Activated naive CD4-positive, alpha-beta T cell treated with anti-CD3 and anti-CD28 coated beads, Interleukin-2, amount 10 ng/mL, durations not matched to agents 7 days and 5 days (primary cell): ENCODE measurements around the gene USP8.
A peak's percentile ranks its signal among the peaks of the same experiment; 100 is the strongest.

ENCODE experiments used
- CTCF ChIA-PET: fragments of 350-600 bp; sonication (Branson Sonifier 250); formaldehyde crosslinking; loops from one replicate; lab custom pipeline; 2021; ENCODE audit warnings: antibody characterized with exemption; lab: Charles Lee
- DNase-seq: peaks from one replicate; pipeline ENCODE4 v3.0.0-alpha.2; 2020
- H3K27ac Mint-ChIP-seq: one replicate; pipeline ENCODE4 v1.8.0; 2021; ENCODE audit warnings: mild to moderate bottlenecking, moderate library complexity, mixed read lengths
- H3K27me3 Mint-ChIP-seq: one replicate; pipeline ENCODE4 v1.8.0; 2021; ENCODE audit warnings: mild to moderate bottlenecking, mixed read lengths
- H3K36me3 Mint-ChIP-seq: one replicate; pipeline ENCODE4 v1.8.0; 2021; ENCODE audit warnings: mixed read lengths
- H3K4me1 Mint-ChIP-seq: one replicate; pipeline ENCODE4 v1.8.0; 2021; ENCODE audit warnings: mixed read lengths
- H3K4me3 Mint-ChIP-seq: one replicate; pipeline ENCODE4 v1.8.0; 2021; ENCODE audit warnings: mild to moderate bottlenecking, moderate library complexity, mixed read lengths
- H3K9me3 Mint-ChIP-seq: one replicate; pipeline ENCODE4 v1.8.0; 2021; ENCODE audit warnings: mixed read lengths

USP8 gene

DNA sequence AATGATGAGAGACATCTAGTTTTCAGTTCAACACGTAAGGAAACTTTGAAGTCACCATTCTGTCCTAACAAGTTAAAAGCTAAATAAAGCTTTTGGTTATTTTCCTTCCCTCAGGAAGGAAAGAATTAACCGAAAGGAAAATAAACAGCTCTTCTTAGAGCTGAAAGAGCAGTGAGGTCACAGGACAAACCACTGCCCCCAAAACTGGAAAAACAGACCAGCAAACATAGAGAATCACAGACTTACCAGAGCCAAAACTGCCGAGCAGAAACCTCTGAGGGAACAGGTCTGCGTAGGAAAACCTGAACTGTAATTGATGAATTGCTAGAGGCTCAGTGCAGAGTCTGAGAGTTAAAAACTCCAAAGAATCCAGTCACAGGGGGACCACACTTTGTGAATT is 107.6 kb downstream of the USP8 start:
- peaks cover 14% of the 10 kb centered on the region for H3K27me3 Mint-ChIP-seq
- H3K36me3 Mint-ChIP-seq, result no peaks in the 10 kb centered on the region
- DNase-seq, result no peak
- H3K4me1 Mint-ChIP-seq, result no peaks in the 10 kb centered on the region
- H3K27ac Mint-ChIP-seq, result no peak overlapping the region
- no peak overlapping the region for H3K4me3 Mint-ChIP-seq
- H3K9me3 Mint-ChIP-seq, result no peaks in the 10 kb centered on the region
- CTCF ChIA-PET, result interaction anchor here (1.2 kb wide), 1 partner anchor 11 kb away, joined by 3 read pairs; no protein-coding TSS in a partner anchor

DNA sequence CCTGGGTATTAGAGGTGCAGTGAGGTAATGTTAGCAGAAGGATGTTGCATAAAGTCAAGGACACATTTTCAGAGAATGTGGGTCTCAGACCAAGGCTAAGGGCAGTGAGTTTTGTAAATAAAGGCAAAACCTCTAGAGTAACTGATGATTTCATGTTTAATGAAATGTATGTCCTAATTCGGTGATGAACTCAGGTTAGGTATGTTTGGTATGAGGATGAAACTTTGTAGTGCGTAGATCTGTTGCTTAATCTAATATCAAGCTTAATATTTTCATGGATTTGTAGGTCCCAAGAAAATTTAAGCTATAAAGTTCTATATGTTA is 118.6 kb downstream of the USP8 start:
- no peaks in the 10 kb centered on the region for H3K36me3 Mint-ChIP-seq
- CTCF ChIA-PET, result interaction anchor here (0.8 kb wide), 1 partner anchor 11 kb away, joined by 3 read pairs; no protein-coding TSS in a partner anchor
- H3K9me3 Mint-ChIP-seq, result no peaks in the 10 kb centered on the region
- peaks cover 18% of the 10 kb centered on the region for H3K27me3 Mint-ChIP-seq
- no peak overlapping the region for H3K4me3 Mint-ChIP-seq
- DNase-seq, result no peak
- no peaks in the 10 kb centered on the region for H3K4me1 Mint-ChIP-seq
- H3K27ac Mint-ChIP-seq, result no peak overlapping the region

DNA sequence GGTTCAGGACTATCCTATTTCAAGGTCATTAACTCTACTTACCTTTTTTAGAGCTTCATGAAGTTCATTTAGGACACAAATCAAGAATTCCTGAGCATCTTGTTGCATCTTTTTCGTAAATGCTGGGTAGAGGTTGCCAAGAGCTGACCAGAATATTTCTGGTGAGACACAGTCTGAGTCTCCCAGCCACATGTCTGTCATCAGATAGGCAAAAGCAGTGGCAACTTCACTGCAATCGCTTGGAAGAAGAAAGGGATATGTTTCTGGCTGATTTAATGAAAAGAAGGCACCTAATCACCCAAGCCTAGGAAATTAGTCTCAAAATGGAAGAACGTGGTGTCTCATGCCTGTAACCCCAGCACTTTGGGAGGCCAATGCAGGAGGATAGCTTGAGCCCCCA is 119.4 kb downstream of the USP8 start:
- peaks cover 18% of the 10 kb centered on the region for H3K27me3 Mint-ChIP-seq
- H3K4me1 Mint-ChIP-seq, result no peaks in the 10 kb centered on the region
- H3K36me3 Mint-ChIP-seq, result no peaks in the 10 kb centered on the region
- no peak overlapping the region for H3K4me3 Mint-ChIP-seq
- DNase-seq, result no peak
- H3K27ac Mint-ChIP-seq, result no peak overlapping the region
- no peaks in the 10 kb centered on the region for H3K9me3 Mint-ChIP-seq
- CTCF ChIA-PET, result interaction anchor here (0.8 kb wide), 1 partner anchor 12 kb away, joined by 3 read pairs; no protein-coding TSS in a partner anchor

DNA sequence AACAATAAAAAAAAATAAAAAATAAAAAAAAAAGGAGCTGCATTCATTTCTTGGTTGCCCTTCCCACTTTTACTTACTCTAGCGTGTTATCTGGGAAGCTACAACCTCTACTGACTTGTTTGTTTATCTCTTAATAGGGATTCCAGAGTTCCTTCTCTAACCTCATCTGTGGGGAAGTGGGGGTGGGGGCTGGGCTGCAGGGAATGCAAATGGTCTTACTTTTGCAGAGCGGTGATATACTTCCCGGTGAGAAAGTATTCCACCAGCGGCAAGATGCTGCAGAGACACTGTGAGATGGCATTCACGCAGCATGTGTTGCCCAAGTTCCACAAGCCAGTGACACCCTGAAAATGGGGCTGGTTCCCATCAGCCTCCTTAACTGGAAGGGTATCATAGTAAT is 120.2 kb downstream of the USP8 start:
- DNase-seq, result no peak
- no peak overlapping the region for H3K27ac Mint-ChIP-seq
- CTCF ChIA-PET, result interaction anchor here (0.5 kb wide), 1 partner anchor 104 kb away, joined by 3 read pairs; no protein-coding TSS in a partner anchor
- H3K4me3 Mint-ChIP-seq, result no peak overlapping the region
- H3K36me3 Mint-ChIP-seq, result no peaks in the 10 kb centered on the region
- no peaks in the 10 kb centered on the region for H3K4me1 Mint-ChIP-seq
- H3K27me3 Mint-ChIP-seq, result peaks cover 20% of the 10 kb centered on the region
- no peaks in the 10 kb centered on the region for H3K9me3 Mint-ChIP-seq

DNA sequence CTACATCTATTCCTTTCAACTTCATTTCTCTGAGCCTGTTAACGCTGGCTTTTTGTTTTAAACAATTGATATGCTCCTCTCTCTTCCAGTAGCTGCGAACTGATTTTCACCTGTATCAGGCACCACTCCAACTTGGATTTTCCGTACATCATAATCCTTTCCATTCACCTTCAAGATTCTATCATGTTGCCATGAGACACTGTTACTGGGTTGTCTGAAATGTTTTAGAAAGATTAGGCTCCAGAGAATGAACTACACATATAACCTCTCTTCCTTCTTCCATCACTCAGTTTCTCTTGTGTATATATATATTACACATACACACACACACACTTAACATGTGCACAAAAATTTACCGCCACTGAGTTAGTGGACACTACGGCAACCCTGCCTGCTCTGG is 122.4 kb downstream of the USP8 start, which contains the start of gene USP50:
Gene USP50 (minus strand): TSS at position 101 of the 400 bp plus-strand sequence. CDS start 141 bp downstream, outside the sequence.
- H3K27ac Mint-ChIP-seq, result no peak within 1 kb of the TSS

DNA sequence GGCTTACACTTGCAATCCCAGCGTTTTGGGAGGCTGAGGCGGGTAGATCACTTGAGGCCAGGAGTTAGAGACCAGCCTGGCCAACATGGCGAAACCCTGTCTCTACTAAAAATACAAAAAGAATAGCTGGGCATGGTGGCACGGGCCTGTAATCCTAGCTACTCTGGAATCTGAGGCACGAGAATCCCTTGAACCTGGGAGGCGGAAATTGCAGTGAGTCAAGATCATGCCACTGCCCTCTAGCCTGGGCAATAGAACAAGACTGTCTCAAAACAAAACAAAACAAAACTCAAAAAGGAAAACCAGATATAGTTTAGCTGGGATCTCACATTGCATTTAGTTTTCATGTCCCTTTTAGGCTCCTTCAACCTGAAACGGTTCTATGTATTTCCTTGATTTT is 125.1 kb downstream of the USP8 start:
- Mint-ChIP-seq H3K36me3 (no peaks in the 10 kb centered on the region), H3K4me3 (no peak overlapping the region), H3K9me3 (no peaks in the 10 kb centered on the region), H3K27ac (no peak overlapping the region), H3K4me1 (no peaks in the 10 kb centered on the region), H3K27me3 (peaks cover 9% of the 10 kb centered on the region)
- DNase-seq, result no peak
- CTCF ChIA-PET, result no interaction called here

More for the DNA sequence above, 122.4 kb downstream of the USP8 start, which contains the start of gene USP50:
- no peaks in the 10 kb centered on the region for H3K9me3 Mint-ChIP-seq
- no peaks in the 10 kb centered on the region for H3K4me1 Mint-ChIP-seq
- no peak for DNase-seq
- H3K27me3 Mint-ChIP-seq, result peaks cover 19% of the 10 kb centered on the region
- no peak within 1 kb of the TSS for H3K4me3 Mint-ChIP-seq
- no peaks in the 10 kb centered on the region for H3K36me3 Mint-ChIP-seq
- CTCF ChIA-PET, result interaction anchor here (0.6 kb wide), 1 partner anchor 41 kb away, joined by 3 read pairs; no protein-coding TSS in a partner anchor

DNA sequence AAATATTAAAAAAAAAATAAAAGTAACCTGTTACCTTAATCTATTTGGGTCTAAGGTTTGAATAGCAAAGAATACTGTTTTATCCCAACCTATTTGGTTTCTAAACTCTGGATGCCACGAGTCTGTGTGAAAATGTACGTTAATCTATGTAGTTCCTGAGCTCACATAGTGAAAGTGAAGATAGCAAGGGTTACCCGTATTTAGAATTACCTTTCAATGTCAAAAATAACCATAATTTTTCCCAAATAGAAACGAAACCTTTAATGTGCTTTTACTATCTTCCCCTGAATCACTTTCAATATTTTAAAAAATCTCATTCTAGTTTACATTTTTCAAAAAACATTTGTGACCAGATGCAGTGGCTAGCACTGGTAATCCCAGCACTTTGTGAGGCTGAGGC is 128.0 kb downstream of the USP8 start:
- peaks cover 4% of the 10 kb centered on the region for H3K27me3 Mint-ChIP-seq
- peaks cover 11% of the 10 kb centered on the region for H3K4me1 Mint-ChIP-seq
- H3K9me3 Mint-ChIP-seq, result no peaks in the 10 kb centered on the region
- CTCF ChIA-PET, result no interaction called here
- no peak for DNase-seq
- no peak overlapping the region for H3K4me3 Mint-ChIP-seq
- peaks cover 11% of the 10 kb centered on the region for H3K36me3 Mint-ChIP-seq
- H3K27ac Mint-ChIP-seq, result no peak overlapping the region

DNA sequence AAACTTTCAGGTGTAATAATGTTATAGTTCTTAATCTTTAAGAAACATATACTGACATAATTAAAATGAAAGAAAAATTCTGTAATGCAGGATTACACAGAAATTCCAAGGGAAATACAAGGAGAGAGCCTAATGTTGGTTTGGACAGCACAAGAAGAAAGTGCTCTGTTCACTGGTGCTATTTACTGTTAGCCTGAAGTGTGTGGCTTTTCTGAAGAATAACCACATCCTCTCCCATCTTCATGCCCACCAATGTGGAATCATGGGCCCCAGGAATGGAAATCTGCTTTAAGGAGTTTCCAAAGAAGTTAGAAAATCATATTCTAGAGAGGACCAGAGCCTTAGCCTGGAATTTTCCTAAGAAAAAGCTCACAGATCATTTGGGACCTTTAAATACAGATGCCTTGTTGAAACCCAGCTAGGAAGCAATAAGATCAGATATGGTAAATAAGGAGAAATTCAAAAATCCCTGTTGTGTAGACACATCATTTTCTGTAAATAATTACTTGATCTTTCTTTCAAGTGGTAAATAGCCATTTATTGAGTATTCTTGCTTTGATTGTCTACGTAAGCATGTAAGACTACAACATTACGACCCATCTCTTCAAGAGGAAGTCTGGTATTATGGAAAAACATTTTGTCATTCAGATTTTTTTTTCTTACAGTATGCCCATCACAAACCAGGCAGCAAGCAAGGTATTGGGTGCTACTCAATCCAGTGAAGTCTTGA is 132.6 kb downstream of the USP8 start:
- no peaks in the 10 kb centered on the region for H3K9me3 Mint-ChIP-seq
- no peaks in the 10 kb centered on the region for H3K27me3 Mint-ChIP-seq
- peak overlapping the region; percentile 24 for H3K27ac Mint-ChIP-seq
- CTCF ChIA-PET, result no interaction called here
- H3K4me3 Mint-ChIP-seq, result no peak overlapping the region
- peaks cover 12% of the 10 kb centered on the region for H3K4me1 Mint-ChIP-seq
- H3K36me3 Mint-ChIP-seq, result peaks cover 18% of the 10 kb centered on the region
- no peak for DNase-seq

DNA sequence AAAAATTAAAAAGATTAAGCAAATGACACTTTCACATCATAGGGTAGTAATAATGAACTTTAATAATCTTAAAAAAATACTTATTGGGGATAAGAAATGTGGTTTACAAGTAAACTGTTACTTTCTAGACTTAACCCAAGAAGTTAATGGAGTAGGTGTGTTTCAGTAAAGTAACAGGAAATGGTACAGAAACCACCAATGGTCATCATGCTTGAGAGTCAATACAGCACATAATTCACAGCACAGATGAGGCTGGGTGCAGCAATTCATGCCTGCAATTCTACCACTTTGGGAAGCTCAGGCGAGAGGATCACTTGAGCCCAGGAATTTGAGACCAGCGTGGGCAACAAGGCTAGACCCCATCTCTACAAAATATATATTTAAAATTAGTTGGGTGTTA is 133.8 kb downstream of the USP8 start:
- CTCF ChIA-PET, result no interaction called here

DNA sequence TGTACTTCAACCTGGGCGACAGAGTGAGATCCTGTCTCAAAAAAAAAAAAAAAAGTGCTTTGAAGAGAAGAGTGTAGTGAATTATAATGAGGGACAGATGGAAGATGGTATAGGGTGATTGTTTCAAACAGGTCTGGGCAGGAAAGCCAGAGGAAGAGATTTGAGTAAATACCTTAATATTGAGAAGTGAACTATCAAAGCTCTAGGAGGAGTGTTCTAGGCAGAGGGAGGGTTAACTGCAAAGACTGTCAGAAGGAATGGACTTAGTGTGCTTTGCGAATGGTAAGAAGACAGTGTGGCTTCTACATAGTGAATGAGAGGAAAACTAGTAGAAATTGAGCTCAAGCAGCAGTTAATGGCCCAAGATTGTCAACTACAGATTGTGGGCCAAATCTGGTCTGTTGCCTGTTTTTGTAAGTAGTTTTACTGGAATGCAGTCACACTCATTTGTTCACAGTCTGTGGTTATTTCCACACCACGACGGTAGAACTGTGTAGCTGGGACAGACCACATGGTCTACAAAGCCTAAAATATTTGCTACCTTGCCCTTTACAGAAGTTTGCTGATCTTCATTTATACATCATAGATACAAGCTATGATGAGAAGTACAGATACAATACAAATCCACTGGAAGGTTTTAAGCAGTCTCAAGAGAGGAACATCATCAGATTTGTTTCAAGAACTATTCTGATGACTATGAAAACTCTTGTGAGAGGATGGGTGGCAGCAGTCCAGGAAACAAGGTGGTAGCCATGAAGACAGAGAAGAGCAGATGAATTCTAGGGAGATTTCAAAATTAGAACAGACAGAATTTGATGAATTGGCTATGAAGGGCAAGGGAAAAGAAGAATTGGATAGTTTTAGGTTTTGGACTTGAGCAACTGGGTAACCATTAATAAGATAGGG is 138.8 kb downstream of the USP8 start:
- no peak for DNase-seq
- H3K27ac Mint-ChIP-seq, result no peak overlapping the region
- H3K36me3 Mint-ChIP-seq, result peaks cover 30% of the 10 kb centered on the region
- H3K4me1 Mint-ChIP-seq, result peaks cover 10% of the 10 kb centered on the region
- H3K27me3 Mint-ChIP-seq, result no peaks in the 10 kb centered on the region
- CTCF ChIA-PET, result interaction anchor here (0.6 to 1.3 kb wide), 2 partner anchors 314 to 644 kb away, joined by 3 read pairs; no protein-coding TSS in a partner anchor
- H3K9me3 Mint-ChIP-seq, result no peaks in the 10 kb centered on the region
- no peak overlapping the region for H3K4me3 Mint-ChIP-seq

More for the DNA sequence above, 133.8 kb downstream of the USP8 start:
- Mint-ChIP-seq H3K9me3 (no peaks in the 10 kb centered on the region), H3K4me3 (no peak overlapping the region), H3K4me1 (peaks cover 15% of the 10 kb centered on the region), H3K36me3 (peaks cover 28% of the 10 kb centered on the region), H3K27me3 (no peaks in the 10 kb centered on the region), H3K27ac (no peak overlapping the region)
- no peak for DNase-seq

DNA sequence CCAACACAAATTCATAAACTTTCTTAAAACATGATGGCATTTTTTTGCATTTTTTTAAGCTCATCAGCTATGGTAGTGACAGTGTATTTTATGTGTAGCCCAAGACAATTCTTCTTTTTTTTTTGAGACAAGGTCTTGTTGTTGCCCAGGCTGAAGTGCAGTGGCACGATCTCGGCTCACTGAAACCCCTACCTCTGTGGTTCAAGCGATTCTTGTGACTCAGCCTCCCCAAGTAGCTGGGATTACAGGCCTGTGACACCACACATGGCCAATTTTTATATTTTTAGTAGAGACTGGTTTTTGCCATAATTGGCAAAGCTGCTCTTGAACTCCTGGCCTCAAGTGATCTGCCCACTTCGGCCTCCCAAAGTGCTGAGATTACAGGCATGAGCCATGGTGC is 139.6 kb downstream of the USP8 start:
- DNase-seq, result no peak
- Mint-ChIP-seq H3K9me3 (no peaks in the 10 kb centered on the region), H3K4me3 (no peak overlapping the region), H3K4me1 (peaks cover 10% of the 10 kb centered on the region), H3K27ac (no peak overlapping the region), H3K27me3 (no peaks in the 10 kb centered on the region), H3K36me3 (peaks cover 33% of the 10 kb centered on the region)
- CTCF ChIA-PET, result interaction anchor here (0.6 to 1.3 kb wide), 2 partner anchors 313 to 643 kb away, joined by 3 read pairs; no protein-coding TSS in a partner anchor
